ENCODE measurements around the gene KRTAP5-4.
"Not testable (repeated sequence)": the region's sequence is repeated elsewhere in the genome, so short reads cannot be mapped to it uniquely, and the experiment has no call there.

The KRTAP5-4 gene

GRCh38 chr11:1652771-1653540 lies 31.0 kb upstream of the KRTAP5-4 start:
- DNase-seq (ENCODE audit: low spot score): peak; percentile 91

GRCh38 chr11:1652442-1652770 lies 30.5 kb upstream of the KRTAP5-4 start:
- DNase-seq (ENCODE audit: low spot score): no peak

DNA sequence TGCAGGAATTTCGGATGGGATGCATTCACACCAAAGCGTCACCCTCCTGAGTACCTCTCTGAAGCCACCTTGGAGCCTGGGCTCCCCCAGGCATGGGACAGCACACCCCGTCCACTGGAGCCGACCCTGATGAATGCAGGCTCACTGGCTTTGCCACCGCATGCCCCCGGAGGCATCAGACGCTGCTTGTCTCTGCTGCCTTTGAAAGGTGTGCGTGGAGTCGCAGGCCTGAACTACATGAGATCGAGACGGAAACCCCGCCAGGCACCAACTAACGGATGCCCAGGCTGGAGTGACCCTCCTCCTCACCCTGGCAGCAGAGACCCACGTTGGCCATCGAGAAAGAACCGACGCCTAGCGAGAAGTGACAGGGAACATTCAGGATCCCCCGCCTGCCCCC lies 30.1 kb upstream of the KRTAP5-4 start:
- DNase-seq (ENCODE audit: low spot score): no peak

- no peak for DNase-seq (ENCODE audit: low spot score)
These were observed 29.6 kb upstream of the KRTAP5-4 start for GRCh38 chr11:1651411-1651980.

- DNase-seq (ENCODE audit: low spot score): no peak
These were observed 29.0 kb upstream of the KRTAP5-4 start for GRCh38 chr11:1650918-1651262.

DNA sequence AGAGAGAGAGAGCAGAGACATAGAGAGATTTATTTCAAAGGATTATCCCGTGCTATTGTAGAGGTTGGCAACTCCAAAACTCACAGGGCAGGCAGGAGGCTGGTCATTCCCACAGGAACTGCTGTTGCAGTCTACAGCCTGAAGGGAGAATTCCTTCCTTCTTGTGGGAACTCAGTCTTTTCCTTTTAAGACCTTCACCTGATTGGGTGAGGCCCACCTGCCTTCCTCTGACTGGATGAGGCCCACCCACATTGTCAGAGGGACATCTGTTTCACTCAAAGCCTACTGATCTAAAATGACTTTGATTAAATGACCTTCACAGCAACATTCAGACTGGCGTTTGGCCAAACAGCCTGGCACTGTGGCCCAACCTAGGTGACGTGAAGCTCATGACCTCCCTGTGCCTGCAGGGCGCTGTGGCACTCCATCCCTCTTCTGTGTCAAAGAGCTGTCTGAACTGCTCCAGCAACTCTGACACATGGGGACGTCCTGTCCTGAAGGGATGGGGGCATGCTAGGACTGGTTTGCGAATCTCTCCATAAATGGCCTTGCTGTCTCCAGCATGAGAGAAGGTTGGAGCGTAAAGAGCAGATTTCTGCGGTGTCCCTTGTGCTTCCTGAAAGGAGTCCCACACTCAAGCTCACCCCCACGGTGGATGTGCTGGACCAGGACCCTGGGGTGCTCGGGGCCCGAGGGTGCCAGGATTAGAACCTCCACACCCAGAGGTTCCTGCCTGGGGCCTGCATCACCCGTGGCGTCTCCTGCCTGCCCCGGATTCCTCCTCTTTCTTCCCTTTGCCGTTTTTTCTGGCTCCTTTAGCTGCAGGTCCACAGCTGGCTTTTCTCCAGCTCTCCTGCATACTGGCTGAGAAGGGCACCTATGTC lies 28.3 kb upstream of the KRTAP5-4 start:
- no peak for DNase-seq (ENCODE audit: low spot score)

DNA sequence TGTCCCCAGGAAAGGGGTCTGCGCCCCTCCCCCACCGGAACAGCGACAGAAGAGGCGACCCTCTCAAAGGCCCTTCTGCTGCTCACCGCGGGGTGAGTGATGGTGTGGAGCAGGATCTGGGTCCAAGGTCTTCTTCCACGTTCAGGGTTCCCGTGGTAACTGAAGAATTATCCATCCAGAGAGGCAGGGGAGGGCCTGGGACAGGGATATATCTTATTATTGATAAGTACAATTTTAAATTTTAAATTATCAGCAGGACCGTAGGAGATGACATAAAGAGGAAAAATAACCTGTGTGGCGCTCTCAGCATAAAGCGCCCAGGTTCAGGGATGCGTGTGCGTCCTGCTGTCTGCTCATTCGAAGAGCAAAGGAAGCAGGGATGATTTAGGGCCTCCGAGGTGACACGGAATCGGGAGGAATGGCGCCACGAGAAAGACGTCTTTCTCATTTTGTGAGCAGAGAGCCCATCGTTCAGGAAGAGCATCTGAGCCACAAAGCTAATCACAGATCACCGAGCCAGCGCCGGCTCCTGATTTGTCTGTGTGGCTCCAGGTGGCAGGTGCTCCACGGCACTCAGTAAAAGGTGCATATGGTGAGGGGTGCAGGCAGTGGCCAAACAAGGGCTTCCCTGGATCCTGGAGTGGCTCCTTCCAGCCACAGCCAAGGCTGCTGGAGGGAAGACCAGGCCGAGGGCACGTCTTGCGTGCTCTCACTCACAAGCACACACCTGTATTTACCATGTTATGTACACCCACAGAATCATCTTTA lies 26.9 kb upstream of the KRTAP5-4 start:
- no peak for DNase-seq (ENCODE audit: low spot score)

GRCh38 chr11:1647901-1648652 lies 26.1 kb upstream of the KRTAP5-4 start:
- no peak for DNase-seq (ENCODE audit: low spot score)

GRCh38 chr11:1646540-1646939 lies 24.6 kb upstream of the KRTAP5-4 start:
- not testable (repeated sequence) for DNase-seq (ENCODE audit: low spot score)

- DNase-seq (ENCODE audit: low spot score): no peak
These were observed 23.5 kb upstream of the KRTAP5-4 start for GRCh38 chr11:1645357-1645821.

DNA sequence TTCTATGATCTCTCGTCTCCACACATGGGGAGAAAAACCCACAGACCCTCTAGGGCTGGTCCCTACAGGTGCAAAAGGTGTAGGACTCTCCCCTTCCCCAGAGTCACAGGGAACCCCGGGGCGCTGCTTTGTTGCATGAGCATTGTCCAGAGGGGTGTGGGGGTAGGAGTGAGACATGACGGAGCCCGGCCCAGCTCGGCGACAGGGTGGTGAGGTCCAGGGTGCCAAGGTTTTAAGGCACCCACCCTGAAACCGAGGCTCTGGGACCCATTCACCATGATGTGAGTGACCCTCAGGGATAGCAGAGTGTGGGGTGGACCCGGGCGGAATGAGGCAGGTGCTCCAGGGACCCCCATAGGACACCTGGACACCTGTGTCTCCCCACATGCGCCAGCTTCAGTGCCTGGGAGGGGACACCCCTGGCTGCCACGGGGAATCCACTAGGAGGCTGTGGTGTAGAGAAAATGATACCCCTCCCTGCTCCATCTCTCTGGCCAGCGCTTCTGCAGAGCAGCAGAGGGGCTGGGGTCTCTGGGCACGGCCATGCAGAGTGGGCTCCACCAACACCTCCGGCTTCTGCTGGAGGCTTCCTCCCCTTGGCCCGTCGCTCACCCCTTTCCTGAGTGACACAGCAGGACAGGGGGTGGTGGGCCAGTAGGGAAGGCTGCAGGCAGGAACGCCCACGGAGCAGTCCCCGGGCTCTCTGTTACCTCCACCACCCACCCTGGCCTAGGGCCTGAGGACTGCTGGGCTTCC lies 22.8 kb upstream of the KRTAP5-4 start:
- no peak for DNase-seq (ENCODE audit: low spot score)

DNA sequence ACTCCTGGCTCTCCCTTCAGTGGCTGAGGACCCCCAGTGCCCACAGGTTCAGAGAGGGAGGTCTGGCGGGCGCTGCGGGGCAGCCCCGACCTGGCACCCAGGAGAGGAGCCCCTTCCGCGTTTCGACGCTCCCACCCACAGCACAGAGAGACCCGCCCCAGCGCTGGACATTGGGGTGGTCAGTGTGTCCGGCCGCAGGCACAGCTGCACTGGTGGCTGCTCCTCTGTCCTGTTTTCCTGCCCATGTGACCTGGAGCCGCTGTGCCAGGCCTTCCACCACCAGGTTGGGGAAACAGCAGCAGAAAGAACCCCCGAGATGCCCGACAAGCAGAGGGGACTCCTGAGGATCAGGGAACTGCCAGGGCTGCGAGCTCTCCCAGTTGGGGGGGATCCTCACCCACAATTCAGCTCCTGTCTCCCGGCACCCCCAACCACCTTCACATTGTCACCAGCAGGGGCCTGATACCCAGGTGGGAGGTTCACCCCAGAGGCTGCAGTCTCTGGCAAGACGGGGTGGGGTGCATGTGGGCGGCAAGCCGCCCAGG lies 21.3 kb upstream of the KRTAP5-4 start:
- DNase-seq (ENCODE audit: low spot score): no peak

DNA sequence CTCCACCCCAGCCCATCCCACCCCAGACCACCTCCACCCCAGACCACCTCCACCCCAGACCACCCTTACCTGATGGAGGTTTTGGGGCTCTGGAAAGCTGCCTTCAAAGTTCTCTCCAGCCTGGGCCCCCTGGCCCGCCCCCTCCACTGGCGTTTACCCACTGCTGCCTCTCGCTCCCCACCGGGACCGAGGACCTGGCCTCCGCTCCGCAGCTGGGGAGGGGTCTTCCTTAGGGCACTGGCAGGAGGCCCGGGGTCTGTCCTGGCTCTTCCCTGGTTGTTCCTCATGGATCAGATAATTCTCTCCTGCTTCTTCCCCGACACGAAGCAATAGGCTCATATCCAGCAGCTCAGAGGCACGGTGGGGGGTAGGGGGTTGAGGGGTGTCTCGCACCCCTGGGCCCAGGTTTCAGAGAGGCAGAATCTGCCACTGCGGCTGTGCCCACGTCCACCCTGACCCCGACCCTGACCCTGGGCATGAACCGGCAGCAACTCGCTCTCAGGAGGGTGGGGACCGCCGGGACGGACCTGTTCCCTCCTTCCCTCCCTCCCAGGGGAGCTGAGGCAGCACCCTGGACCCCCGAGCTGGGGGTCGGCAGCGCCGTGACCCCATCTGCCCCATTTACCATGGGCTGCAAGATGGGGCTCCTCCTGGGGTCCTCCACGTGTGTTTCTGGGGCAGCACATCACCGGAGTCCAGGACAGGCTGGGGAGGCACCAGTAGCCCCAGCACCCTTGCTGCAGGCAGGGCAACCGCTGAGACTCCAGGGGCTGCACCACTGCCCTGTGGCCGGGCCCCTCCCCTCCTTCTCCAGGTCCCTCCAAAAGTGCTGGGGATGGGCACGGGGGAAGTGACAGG lies 20.6 kb upstream of the KRTAP5-4 start:
- DNase-seq (ENCODE audit: low spot score): no peak

- no peak for DNase-seq (ENCODE audit: low spot score)
These were observed 19.2 kb upstream of the KRTAP5-4 start for GRCh38 chr11:1641096-1641495.

DNA sequence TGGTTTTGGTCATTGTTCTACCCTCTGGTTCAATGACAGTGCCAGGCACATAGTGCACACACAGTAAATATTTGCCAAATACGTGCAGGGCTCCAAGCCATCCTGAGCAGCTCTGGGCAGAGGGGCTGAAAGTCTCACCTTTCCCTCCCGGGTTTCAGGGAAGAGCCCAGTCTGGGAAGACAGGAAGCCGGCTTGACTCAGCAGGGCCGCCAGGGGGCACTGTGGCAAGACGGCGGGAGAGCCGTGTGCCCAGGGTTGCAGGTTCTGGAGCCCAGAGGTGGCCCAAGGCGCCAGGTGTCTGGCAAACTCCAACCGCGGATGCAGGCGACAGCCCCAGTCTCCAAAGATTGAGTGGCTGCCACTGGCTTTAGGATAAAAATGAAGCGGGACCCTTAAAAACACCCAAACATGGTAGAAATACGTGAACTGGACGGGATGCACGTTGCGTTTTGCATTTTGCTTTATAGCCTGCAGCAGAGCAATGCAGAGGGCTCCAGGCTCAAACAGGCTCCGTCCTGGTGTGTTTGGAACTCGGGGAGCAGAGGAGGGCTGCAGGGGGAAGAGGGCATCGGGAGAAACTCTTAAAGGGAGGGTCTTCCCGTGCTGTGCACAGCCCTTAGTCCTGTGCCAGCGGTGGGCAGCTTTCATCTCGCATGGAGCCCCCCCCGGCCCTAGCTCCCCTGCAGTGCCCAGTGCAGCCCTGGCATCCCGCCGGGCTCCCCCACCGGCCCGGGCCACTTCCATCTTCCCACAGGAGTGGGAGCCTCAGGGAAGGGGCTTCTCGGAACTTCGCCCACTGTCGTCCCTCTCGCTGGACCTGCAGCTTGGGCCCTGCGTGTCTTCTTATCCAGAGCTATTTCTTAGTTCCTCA lies 18.4 kb upstream of the KRTAP5-4 start:
- peak; percentile 67 for DNase-seq (ENCODE audit: low spot score)

DNA sequence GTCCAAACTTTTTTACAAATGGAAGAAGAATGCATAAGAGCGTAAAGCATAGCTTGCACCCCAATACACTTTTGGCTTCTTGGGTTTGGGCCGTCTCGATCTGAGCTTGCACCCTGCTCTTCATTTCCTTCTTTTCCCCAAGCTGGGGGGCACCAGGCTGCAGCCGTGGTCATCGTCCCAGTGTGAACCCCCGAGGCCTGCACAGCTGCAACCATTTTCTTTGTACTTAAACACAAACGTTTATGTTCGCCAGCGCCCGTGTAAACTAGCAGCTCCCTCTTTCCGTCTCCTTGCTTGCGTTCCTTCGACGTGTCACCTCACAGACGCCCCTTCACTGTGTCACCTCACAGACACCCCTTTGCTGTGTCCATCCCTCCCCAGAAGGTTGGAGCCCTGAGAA lies 17.7 kb upstream of the KRTAP5-4 start:
- no peak for DNase-seq (ENCODE audit: low spot score)

DNA sequence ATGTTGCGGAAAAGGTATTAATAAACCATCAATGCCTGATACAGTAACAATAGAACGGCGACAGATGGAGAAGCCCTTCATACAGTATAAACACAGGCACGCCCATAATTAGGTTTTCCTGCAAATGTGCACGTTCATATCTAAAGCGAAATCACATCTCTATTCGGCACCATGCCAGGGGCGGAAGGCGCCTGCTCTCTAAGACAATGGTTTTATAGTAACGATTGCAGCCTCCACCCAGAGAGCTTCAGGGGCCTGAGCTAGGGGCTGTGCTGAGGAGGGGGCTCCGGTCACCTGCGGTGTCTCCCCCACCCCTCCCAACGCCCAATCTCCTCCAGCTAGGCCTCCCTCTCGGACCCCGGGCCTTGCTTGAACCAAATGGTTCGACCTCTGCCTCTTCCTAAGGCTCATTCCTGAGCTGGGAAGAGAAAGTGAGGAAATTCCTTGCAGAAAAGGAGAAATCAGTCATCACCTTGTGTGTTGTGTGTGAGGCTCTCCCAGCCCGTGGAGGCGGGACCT lies 17.2 kb upstream of the KRTAP5-4 start:
- no peak for DNase-seq (ENCODE audit: low spot score)

- no peak for DNase-seq (ENCODE audit: low spot score)
These were observed 16.4 kb upstream of the KRTAP5-4 start for GRCh38 chr11:1638344-1638743.

All from hepatic stellate cell (primary cell).